Stimulated activated CD4-positive, alpha-beta T cell treated with anti-CD3 and anti-CD28 coated beads, Interleukin-1b, Interleukin-23, amount 100 ng/mL, for 4 hours (primary cell): ENCODE results near the gene DLX1.
"Not testable (repeated sequence)": the region's sequence is repeated elsewhere in the genome, so short reads cannot be mapped to it uniquely, and the experiment has no call there.

ENCODE experiments used
- DNase-seq, 2 donors: peaks; one replicate each; pipeline ENCODE4 v3.0.0-alpha.2; 2020; ENCODE audit warnings: low read depth in 2 of 2

DLX1 gene

GRCh38 chr2:172085460-172086159, at the start of gene DLX1:
TSS of gene DLX1 (plus strand) at chr2:172085507. CDS start at chr2:172085678, 171 bp downstream.
- DNase-seq: no peak

- no peak for DNase-seq
These were observed 47.2 kb upstream of the DLX1 start for GRCh38 chr2:172038121-172038520.

GRCh38 chr2:172038604-172039003, 46.7 kb upstream of the DLX1 start:
- no peak for DNase-seq

- no peak for DNase-seq
These were observed 46.1 kb upstream of the DLX1 start for GRCh38 chr2:172039011-172039704.

GRCh38 chr2:172040311-172040710, 45.0 kb upstream of the DLX1 start:
- no peak for DNase-seq

- DNase-seq: no peak
These were observed 39.1 kb upstream of the DLX1 start for GRCh38 chr2:172046080-172046678.

- no peak for DNase-seq
These were observed 38.3 kb upstream of the DLX1 start for GRCh38 chr2:172046866-172047565.

GRCh38 chr2:172047566-172048507, 37.5 kb upstream of the DLX1 start:
- no peak for DNase-seq

GRCh38 chr2:172048508-172049503, 36.5 kb upstream of the DLX1 start:
- no peak for DNase-seq

GRCh38 chr2:172049567-172050120, 35.7 kb upstream of the DLX1 start:
- DNase-seq: no peak

GRCh38 chr2:172050479-172051125, 34.7 kb upstream of the DLX1 start:
- DNase-seq: no peak

- no peak for DNase-seq
These were observed 33.0 kb upstream of the DLX1 start for GRCh38 chr2:172052000-172052983.

GRCh38 chr2:172053486-172053885, 31.8 kb upstream of the DLX1 start:
- no peak for DNase-seq

- DNase-seq: no peak
These were observed 29.0 kb upstream of the DLX1 start for GRCh38 chr2:172056293-172056692.

GRCh38 chr2:172058660-172059059, 26.6 kb upstream of the DLX1 start:
- DNase-seq: no peak

- not testable (repeated sequence) for DNase-seq
These were observed 25.2 kb upstream of the DLX1 start for GRCh38 chr2:172060118-172060517.

- DNase-seq: no peak
These were observed 22.8 kb upstream of the DLX1 start for GRCh38 chr2:172062402-172063004.
